ENCODE measurements around the gene VWC2L. TPM values are rescaled to one million over a fixed set of nuclear protein-coding genes. Genes with fewer than 3 reads are reported as not detected.

Gene VWC2L
- polyA plus RNA-seq, 1 donor from 2014 or later = 0.31 TPM

- Histone ChIP-seq H3K4me3 (ENCODE audit: low read length) (no peak overlapping the region), H3K36me3 (ENCODE audit: insufficient read depth, low read length) (no peaks in the 10 kb centered on the region), H3K79me2 (replicated peaks; ENCODE audit: insufficient read depth, low read length) (no peaks in the 10 kb centered on the region), H3K9ac (ENCODE audit: low read length) (no peak overlapping the region), H3F3A (ENCODE audit: insufficient read depth, low read length, poor library complexity, severe bottlenecking) (no peaks in the 10 kb centered on the region), H3K27ac (ENCODE audit: low read length) (no peak overlapping the region), H3K9me3 (ENCODE audit: low read length) (no peaks in the 10 kb centered on the region), H3K9me2 (ENCODE audit: insufficient read depth, low read length) (no peaks in the 10 kb centered on the region), H3K4me2 (ENCODE audit: low read length) (no peak overlapping the region), H2AFZ (ENCODE audit: low read depth, low read length) (no peak overlapping the region), H3K27me3 (ENCODE audit: insufficient read depth, low read depth, low read length) (no peaks in the 10 kb centered on the region), H4K20me1 (ENCODE audit: insufficient read depth) (no peaks in the 10 kb centered on the region)
- TF ChIP-seq RAD21 (conservative IDR thresholded peaks at IDR 0.05) (no peak), EP300 (conservative IDR thresholded peaks at IDR 0.05; ENCODE audit: poor library complexity, severe bottlenecking) (no peak), POLR2AphosphoS5 (IDR thresholded peaks at IDR 0.05) (no peak), CTCF (IDR thresholded peaks at IDR 0.05; ENCODE audit: poor library complexity, severe bottlenecking) (no peak), SMC3 (conservative IDR thresholded peaks at IDR 0.05; ENCODE audit: poor library complexity) (no peak), REST (IDR thresholded peaks at IDR 0.05; ENCODE audit: borderline replicate concordance) (no peak), TAF1 (IDR thresholded peaks at IDR 0.05; ENCODE audit: low read depth) (no peak), EZH2 (IDR thresholded peaks at IDR 0.05; ENCODE audit: borderline replicate concordance, insufficient read depth, low read length, poor library complexity, severe bottlenecking) (no peak), MXI1 (conservative IDR thresholded peaks at IDR 0.05; ENCODE audit: poor library complexity, severe bottlenecking) (no peak)
Measured at GRCh38 chr2:214471382-214471781, 60.5 kb downstream of the VWC2L start.

GRCh38 chr2:214471990-214472389, 61.1 kb downstream of the VWC2L start:
- Histone ChIP-seq H2AFZ (ENCODE audit: low read depth, low read length) (no peak overlapping the region), H4K20me1 (ENCODE audit: insufficient read depth) (no peaks in the 10 kb centered on the region), H3F3A (ENCODE audit: insufficient read depth, low read length, poor library complexity, severe bottlenecking) (no peaks in the 10 kb centered on the region), H3K27me3 (ENCODE audit: insufficient read depth, low read depth, low read length) (no peaks in the 10 kb centered on the region), H3K9me3 (ENCODE audit: low read length) (no peaks in the 10 kb centered on the region), H3K9me2 (ENCODE audit: insufficient read depth, low read length) (no peaks in the 10 kb centered on the region), H3K4me3 (ENCODE audit: low read length) (no peak overlapping the region), H3K36me3 (ENCODE audit: insufficient read depth, low read length) (no peaks in the 10 kb centered on the region), H3K4me2 (ENCODE audit: low read length) (no peak overlapping the region), H3K79me2 (replicated peaks; ENCODE audit: insufficient read depth, low read length) (no peaks in the 10 kb centered on the region), H3K27ac (ENCODE audit: low read length) (no peak overlapping the region), H3K9ac (ENCODE audit: low read length) (no peak overlapping the region)
- no peak for TF ChIP-seq TAF1 (IDR thresholded peaks at IDR 0.05; ENCODE audit: low read depth)
- no peak for TF ChIP-seq EZH2 (IDR thresholded peaks at IDR 0.05; ENCODE audit: borderline replicate concordance, insufficient read depth, low read length, poor library complexity, severe bottlenecking)
- no peak for TF ChIP-seq SMC3 (conservative IDR thresholded peaks at IDR 0.05; ENCODE audit: poor library complexity)
- no peak for TF ChIP-seq CTCF (IDR thresholded peaks at IDR 0.05; ENCODE audit: poor library complexity, severe bottlenecking)
- TF ChIP-seq EP300 (conservative IDR thresholded peaks at IDR 0.05; ENCODE audit: poor library complexity, severe bottlenecking) = no peak
